ENCODE data around the gene TANGO2. TPM values are rescaled to one million over a fixed set of nuclear protein-coding genes. Genes with fewer than 3 reads are reported as not detected.

The TANGO2 gene
- total RNA-seq, 1 donor from 2014 or later, result 19.9 TPM

DNA sequence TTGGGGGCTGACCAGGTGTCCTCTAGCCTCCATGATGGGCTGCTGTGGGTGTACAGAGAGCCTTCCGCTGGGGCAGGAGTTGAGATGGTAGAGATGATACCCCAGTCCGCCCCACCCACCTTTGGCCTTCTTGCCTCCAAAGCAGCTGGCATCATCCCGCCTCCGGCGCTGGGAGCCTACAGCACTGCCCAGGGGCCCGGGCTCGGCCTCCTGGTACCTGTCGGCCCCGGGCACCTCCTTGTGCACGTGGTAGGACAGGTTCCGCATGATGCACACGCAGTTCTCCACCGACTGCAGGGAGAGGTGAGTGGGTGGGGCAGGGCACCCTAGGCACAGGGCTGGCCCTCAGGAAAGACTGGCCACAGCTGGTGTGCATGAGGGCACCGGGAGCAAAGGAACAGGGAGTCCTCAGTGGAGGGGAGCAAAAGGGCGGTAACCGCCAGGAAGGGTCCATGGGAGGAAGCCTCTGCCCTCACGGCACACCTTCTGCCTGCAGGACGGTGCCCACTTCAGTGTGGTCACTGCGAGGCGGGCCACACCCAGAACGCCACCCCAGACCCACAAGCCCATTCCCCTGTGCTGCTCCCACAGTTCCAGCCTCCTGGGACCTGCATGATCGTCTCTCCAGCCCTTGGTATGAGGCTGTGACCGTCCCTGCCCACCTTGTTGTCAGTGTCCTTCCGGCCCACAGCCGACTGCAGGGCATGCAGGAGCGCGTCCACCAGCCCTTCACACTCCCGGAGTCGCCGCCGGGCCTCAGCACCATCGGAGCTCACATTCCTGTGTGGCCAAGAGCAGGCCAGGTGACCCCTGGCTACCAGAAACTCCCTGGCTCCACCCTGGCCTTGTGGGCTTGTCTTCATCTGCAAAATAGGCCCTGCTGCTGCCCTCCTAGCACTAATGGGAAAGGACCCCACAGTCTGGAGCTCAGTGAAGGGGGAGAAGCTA lies 43.3 kb upstream of the TANGO2 start:
- Mint-ChIP-seq H3K4me1 (ENCODE audit: low read depth) (peaks cover 3% of the 10 kb centered on the region), H3K9me3 (ENCODE audit: low read depth) (no peaks in the 10 kb centered on the region), H3K27ac (no peak overlapping the region), H3K36me3 (ENCODE audit: insufficient read depth) (peaks cover 13% of the 10 kb centered on the region), H3K4me3 (ENCODE audit: low read depth) (no peak overlapping the region), H3K27me3 (no peaks in the 10 kb centered on the region)
- TF ChIP-seq, protein P1, sequence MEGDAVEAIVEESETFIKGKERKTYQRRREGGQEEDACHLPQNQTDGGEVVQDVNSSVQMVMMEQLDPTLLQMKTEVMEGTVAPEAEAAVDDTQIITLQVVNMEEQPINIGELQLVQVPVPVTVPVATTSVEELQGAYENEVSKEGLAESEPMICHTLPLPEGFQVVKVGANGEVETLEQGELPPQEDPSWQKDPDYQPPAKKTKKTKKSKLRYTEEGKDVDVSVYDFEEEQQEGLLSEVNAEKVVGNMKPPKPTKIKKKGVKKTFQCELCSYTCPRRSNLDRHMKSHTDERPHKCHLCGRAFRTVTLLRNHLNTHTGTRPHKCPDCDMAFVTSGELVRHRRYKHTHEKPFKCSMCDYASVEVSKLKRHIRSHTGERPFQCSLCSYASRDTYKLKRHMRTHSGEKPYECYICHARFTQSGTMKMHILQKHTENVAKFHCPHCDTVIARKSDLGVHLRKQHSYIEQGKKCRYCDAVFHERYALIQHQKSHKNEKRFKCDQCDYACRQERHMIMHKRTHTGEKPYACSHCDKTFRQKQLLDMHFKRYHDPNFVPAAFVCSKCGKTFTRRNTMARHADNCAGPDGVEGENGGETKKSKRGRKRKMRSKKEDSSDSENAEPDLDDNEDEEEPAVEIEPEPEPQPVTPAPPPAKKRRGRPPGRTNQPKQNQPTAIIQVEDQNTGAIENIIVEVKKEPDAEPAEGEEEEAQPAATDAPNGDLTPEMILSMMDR (IDR thresholded peaks at IDR 0.05; ENCODE audit: unreplicated experiment), result no peak
- DNase-seq (ENCODE audit: low spot score, unreplicated experiment), result no peak

DNA sequence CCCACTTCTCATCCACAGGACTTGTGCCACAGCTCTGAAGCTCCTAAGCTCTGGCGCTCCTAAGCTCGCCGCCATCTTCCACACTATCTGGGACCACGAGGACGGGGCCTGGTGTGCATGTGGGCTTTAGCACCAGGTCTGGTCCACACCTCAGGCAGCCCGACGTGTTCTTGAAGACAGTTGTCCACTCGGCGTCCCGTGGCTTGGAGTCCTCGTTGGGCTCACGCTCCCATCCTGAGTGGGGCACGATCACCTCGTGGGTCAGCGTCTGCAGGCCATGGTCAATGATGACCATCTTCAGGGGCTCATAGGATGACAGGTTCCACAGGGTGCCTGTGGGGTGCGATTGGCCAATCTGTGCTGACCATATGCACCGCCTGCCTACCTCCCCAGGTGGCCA lies 42.2 kb upstream of the TANGO2 start:
- H3K27me3 Mint-ChIP-seq, result no peaks in the 10 kb centered on the region
- peaks cover 3% of the 10 kb centered on the region for H3K4me1 Mint-ChIP-seq (ENCODE audit: low read depth)
- H3K36me3 Mint-ChIP-seq (ENCODE audit: insufficient read depth), result peaks cover 13% of the 10 kb centered on the region
- H3K27ac Mint-ChIP-seq, result no peak overlapping the region
- no peaks in the 10 kb centered on the region for H3K9me3 Mint-ChIP-seq (ENCODE audit: low read depth)
- no peak for DNase-seq (ENCODE audit: low spot score, unreplicated experiment)
- no peak overlapping the region for H3K4me3 Mint-ChIP-seq (ENCODE audit: low read depth)
- TF ChIP-seq, protein P1 (IDR thresholded peaks at IDR 0.05; ENCODE audit: unreplicated experiment), result no peak

DNA sequence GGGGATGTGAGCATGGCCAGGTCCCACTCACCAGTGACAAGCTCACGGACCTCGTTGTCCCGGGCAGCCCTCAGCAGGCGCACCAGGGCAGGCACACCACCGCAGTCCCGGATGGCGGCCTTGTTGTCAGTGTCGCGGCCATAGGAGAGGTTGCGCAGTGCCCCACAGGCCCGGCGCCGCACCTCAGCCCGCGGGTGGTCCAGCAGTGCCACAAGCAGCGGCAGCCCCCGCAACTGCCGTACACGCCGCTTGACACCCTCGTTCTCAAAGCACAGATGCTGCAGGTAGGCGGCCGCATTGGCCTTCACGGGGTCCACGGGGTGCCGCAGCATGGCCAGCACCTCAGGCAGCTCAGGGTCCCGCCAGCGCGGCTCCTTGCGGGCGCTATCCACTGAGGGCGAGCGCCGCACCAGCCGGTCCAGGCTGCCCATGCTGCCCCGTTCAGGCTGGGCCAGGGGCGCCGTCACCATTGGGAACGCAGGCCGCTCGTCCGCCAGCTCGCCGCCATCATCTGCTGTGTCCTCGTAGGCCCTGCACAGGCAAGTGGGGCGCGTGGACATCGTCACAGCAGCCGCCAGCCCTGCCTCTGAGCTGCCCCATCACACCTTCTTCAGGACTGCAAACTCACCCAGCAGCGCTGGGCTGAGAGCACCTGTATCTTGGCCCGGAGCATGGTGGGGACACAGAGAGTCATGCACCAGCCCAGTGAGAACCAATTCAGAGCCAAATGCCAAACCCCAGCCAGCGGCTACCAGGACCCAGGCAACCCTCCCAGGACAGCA lies 41.0 kb upstream of the TANGO2 start:
- no peak overlapping the region for H3K4me3 Mint-ChIP-seq (ENCODE audit: low read depth)
- no peaks in the 10 kb centered on the region for H3K9me3 Mint-ChIP-seq (ENCODE audit: low read depth)
- H3K4me1 Mint-ChIP-seq (ENCODE audit: low read depth), result peaks cover 2% of the 10 kb centered on the region
- H3K27ac Mint-ChIP-seq, result no peak overlapping the region
- TF ChIP-seq, protein P1 (IDR thresholded peaks at IDR 0.05; ENCODE audit: unreplicated experiment), result no peak
- H3K36me3 Mint-ChIP-seq (ENCODE audit: insufficient read depth), result peaks cover 9% of the 10 kb centered on the region
- no peak for DNase-seq (ENCODE audit: low spot score, unreplicated experiment)
- no peaks in the 10 kb centered on the region for H3K27me3 Mint-ChIP-seq

DNA sequence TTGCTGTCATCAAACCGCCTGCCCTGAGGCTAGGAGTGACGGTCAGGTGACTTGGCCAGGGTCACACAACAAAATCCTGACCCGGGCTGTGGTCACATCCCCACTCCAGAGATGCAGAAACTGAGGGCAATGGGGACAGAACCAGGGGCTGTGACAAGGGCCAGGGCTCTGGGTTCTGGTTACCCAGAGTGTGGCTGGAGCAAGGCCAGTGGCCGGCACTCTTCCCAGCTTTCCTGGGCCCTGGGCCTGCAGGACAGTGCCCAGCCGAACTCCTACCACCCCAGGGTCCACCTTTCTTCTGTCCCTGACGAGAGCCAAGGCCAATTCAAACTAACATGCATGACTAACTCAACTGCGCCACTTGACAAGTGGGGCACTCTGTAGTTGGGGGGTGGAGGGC lies 40.1 kb upstream of the TANGO2 start:
- H3K4me3 Mint-ChIP-seq (ENCODE audit: low read depth), result no peak overlapping the region
- TF ChIP-seq, protein P1 (IDR thresholded peaks at IDR 0.05; ENCODE audit: unreplicated experiment), result no peak
- no peak overlapping the region for H3K27ac Mint-ChIP-seq
- DNase-seq (ENCODE audit: low spot score, unreplicated experiment), result no peak
- H3K27me3 Mint-ChIP-seq, result no peaks in the 10 kb centered on the region
- H3K36me3 Mint-ChIP-seq (ENCODE audit: insufficient read depth), result peaks cover 6% of the 10 kb centered on the region
- H3K4me1 Mint-ChIP-seq (ENCODE audit: low read depth), result peaks cover 4% of the 10 kb centered on the region
- no peaks in the 10 kb centered on the region for H3K9me3 Mint-ChIP-seq (ENCODE audit: low read depth)

DNA sequence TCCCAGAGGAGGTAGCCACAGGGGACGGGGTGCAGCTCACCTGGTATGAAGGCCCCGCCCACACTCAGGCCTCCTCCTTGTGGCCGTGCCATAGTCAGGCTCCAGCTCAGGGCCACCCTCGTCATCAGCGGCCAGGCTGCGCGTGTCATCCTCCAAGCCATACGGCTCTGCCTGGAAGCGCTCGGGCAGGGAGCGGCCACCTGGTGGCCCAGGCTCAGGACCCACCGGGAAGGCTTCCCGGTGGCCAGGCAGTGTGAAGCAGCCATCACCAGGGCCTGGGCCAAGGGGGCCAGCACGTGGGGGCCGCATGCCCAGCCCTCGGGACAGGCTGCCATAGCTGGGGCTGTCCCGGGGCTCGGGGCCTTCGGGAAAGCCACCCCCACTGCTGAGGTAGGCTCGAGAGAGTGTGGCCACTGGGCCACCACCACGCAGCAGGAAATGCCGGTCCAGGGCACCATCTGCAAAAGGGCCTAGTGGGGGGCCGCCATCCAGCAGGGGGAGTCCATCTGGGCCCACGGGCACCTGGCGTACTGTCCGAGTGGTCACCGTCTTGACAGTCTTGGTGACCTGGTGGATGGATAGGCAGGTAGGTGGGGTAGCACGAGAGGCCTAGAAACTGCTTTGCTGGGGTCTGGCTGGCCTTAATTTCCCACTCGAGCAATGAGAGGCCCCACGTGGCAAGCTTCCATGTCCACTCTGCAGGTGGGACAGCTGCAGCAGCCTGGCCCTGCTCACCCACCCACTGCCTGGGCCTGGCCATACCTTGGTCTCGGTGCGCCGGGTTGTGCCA lies 39.5 kb upstream of the TANGO2 start:
- TF ChIP-seq, protein P1 (IDR thresholded peaks at IDR 0.05; ENCODE audit: unreplicated experiment), result no peak

More for the DNA sequence above, 39.5 kb upstream of the TANGO2 start:
- Mint-ChIP-seq H3K4me1 (ENCODE audit: low read depth) (peaks cover 6% of the 10 kb centered on the region), H3K27me3 (no peaks in the 10 kb centered on the region), H3K36me3 (ENCODE audit: insufficient read depth) (peaks cover 4% of the 10 kb centered on the region), H3K4me3 (ENCODE audit: low read depth) (no peak overlapping the region), H3K27ac (no peak overlapping the region), H3K9me3 (ENCODE audit: low read depth) (no peaks in the 10 kb centered on the region)
- no peak for DNase-seq (ENCODE audit: low spot score, unreplicated experiment)
